Non-pigmented ciliary epithelial cell (primary cell): Measurements from ENCODE around the gene BTC.
"Not testable (repeated sequence)": the region's sequence is repeated elsewhere in the genome, so short reads cannot be mapped to it uniquely, and the experiment has no call there.

Experiments used
- DNase-seq: peaks from one replicate; pipeline ENCODE4 v3.0.0-alpha.2; 2010; ENCODE audit warnings: low read depth

The BTC gene

GRCh38 chr4:74794382-74795010 lies at the start of gene BTC:
BTC (minus strand) TSS chr4:74794523; CDS start chr4:74794325, 198 bp downstream.
- DNase-seq = no peak

- no peak for DNase-seq
Measured at GRCh38 chr4:74840936-74841509, 46.7 kb upstream of the BTC start.

- peak; percentile 34 for DNase-seq
Measured at GRCh38 chr4:74838746-74839370, 44.5 kb upstream of the BTC start.

DNA sequence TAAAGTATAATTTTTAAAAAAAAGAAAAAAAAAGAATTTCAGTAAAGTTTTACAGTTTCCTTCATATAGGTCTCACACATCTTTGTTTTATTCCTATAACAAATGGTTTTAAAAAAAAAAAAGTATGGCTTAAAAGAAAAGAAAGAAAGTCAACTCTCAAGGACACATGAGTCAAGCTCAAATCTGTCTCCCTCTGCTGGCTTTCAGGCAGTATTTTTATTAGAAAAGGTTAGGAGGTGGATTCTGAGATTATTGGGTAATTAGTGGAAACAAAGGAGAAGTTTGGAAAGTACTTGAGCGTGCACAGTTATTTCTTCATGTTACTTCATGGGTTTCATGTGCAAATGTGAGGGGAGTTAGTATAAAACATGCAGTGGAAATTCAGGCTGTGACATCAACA lies 36.6 kb upstream of the BTC start:
- DNase-seq = no peak

DNA sequence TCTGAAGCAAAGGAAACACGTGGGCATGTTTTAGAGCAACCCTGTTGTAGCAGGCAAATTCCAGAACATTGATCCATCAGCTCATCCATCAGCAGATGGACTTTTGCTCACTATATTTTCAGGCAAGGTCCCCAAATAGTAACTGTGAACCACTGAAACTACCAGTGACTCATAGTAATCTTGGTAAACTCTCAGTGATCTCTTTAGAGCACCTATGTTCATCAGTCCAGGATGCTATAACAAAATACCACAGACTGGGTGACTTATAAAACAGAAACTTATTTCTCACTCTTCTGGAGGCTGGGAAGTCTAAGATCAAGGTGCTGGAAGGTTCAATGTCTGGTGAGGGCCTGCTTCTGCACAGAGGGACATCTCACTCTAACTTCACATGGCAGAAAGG lies 28.9 kb upstream of the BTC start:
- DNase-seq = no peak

- DNase-seq = no peak
Measured at GRCh38 chr4:74822603-74823002, 28.3 kb upstream of the BTC start.

DNA sequence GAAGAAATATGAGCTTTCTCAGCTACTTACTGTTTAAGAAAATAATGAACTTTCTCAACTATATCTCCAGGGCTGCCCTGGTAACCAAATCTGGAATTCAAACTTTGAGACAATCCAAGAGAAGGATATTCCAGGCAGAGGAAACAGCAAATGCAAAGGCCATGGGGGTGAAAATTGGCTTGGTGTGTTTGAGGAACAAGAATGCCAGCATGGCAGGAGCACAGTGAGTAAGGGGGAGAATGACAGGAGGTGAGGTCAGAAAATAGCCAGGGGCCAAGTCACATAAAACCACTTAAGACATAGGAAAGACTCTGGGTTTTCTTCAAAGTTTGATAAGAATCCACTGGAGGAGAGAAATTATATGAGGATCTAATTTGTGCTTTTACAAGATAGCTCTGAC lies 27.2 kb upstream of the BTC start:
- DNase-seq = no peak

- DNase-seq = no peak
Measured at GRCh38 chr4:74814052-74814451, 19.7 kb upstream of the BTC start.

DNA sequence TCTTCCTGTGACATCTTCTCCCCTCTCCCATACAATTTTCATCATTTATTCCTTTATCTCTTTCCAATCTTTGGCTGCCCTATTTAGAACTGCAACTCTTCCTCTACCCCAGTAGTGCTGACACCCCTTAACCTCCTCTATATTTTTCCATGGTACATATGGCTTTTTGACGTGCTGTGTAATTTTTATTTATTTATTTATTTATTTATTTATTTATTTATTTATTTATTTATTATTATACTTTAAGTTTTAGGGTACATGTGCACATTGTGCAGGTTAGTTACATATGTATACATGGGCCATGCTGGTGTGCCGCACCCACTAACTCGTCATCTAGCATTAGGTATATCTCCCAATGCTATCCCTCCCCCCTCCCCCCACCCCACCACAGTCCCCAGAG lies 17.7 kb upstream of the BTC start:
- not testable (repeated sequence) for DNase-seq

GRCh38 chr4:74805601-74806000 lies 11.3 kb upstream of the BTC start:
- DNase-seq = peak; percentile 32

DNA sequence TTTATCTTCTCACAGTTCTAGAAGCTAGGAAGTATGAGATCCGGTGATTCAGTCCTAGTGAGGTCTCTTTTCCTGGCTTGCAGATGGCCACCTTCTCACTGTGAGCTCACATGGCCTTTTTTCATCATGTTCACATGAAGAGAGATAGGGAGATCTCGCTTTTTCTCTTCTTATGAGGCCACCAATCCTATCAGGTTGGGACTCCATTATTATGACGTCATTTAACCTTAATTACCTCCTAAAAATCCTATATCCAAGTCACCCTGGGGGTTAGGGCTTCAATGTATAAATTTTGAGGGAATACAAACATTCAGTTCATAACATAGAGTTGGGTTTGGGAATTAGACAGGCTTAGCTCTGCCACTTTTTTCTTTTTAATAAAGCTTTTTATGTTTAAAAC lies 6.0 kb upstream of the BTC start:
- no peak for DNase-seq

DNA sequence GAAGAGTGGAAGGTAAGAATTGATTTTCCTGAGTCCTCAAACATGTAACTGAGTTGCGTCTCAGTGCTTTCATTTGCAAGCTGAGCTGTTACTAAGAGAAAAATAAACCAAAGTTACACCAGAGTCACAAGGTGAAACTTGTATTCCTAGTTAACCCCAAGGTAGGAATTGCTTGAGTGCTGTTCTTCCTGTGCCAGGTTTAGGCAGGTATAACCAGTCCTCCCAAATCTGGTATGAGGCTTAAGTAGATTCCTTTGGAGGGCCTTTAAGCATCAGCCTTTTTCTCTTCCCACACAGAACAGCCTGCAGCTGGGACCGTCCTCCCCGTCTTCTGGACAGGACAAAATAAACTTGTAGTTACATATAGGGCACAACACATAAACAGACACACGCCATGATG lies 2.3 kb upstream of the BTC start:
- no peak for DNase-seq

DNA sequence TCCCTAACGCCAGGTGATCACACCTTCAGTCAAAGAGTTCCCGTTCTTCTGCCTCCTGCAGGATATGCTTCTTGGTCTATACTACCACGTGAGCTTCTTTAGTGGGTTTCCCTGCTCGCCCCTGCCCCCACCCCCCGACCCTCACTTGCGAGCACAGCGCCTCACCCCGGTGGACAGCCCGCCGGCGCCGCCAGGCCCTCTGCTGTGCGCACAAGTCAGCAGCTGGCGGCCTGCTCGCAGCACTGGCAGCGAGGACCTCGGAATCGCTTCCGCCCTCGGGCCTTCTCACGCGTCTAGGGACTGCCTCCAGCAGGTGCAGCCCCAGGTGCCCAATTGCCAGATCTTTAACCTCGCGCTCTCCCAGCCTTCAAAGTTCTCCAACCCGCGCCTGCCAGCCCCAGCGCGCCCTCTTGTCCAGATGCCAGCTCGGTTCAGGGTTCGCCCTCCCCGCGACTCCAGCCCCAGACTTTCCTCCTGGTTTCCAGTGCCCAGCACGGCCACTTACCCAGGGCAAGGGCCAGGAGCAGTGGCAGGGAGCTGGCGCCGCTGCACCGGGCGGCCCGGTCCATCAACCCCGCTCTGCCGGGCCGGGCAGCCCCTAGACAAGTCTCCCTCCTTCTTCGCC lies 454 bp downstream of the BTC start:
- DNase-seq = no peak

GRCh38 chr4:74790652-74791051 lies 3.7 kb downstream of the BTC start:
- DNase-seq = no peak

- DNase-seq = no peak
Measured at GRCh38 chr4:74789518-74789917, 4.8 kb downstream of the BTC start.

DNA sequence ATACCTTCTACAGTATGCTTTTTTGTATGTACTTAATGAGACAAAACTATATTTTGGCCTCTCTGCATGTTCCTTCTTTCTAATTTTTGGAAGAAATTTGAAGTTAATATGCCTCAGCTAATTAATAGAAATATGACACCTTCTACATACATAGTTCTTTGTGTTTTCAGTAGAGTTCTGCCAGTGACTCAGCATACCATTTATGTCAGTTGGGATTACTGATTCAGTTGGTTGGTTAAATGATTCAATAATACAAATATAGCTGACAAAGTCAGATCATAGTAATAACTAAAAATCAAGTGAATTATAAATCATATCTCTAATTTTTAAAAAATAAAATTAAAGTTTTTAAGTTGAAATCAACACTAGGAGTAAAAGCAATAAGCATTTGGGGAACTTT lies 16.8 kb downstream of the BTC start:
- no peak for DNase-seq

DNA sequence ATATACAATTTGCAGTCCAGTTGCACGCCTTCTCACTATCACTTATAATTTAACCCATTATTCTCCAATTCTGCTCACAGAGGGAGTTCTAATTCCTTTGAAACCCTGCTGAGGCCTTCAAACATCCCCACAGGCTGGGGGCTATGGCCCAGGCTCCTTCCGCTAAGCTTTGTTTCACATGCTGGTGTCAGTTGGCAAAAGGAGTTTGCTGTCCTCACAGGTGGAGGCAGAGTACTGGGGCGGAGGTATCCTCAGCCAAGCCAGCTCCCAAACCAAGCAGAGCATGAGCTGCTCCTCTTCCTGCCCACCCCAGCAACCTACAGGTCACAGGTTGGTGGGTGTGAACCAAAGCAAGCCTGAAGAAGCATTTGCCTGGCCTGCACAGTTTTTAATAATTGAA lies 21.5 kb downstream of the BTC start:
- no peak for DNase-seq

DNA sequence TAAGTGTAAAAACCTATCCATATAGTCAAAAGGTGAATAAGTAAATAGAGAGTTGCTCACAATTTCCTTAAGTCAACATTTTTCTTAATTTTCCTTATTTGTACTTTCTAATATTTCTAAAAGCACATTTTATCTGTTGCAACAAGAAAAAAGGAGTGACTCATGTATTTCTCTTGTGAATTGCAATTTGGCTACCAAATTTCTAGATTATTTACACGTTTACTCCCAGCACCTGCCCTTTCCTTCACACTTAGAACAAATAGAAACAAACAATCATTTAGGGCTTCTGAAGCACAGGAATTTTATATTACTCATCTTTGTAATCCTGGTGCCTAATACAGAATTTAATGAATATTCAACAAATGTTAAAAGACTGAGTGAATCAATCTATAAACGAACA lies 22.2 kb downstream of the BTC start:
- no peak for DNase-seq

GRCh38 chr4:74770226-74770910 lies 24.0 kb downstream of the BTC start:
- no peak for DNase-seq

- no peak for DNase-seq
Measured at GRCh38 chr4:74768857-74769525, 25.3 kb downstream of the BTC start.

- no peak for DNase-seq
Measured at GRCh38 chr4:74764119-74764518, 30.2 kb downstream of the BTC start.

- DNase-seq = no peak
Measured at GRCh38 chr4:74758551-74759145, 35.7 kb downstream of the BTC start.
